SK-N-SH treated with all-trans-retinoic acid at 6 μM for 48 hours (cell line): Measurements from ENCODE around the gene UBQLN4.

Source experiments
- BACH2 ChIP-seq: fragments of 250-450 bp; sonication (Bioruptor Pico); IDR thresholded peaks from 2 replicates; pipeline ENCODE4 v1.9.0; 2021; ENCODE audit warnings: mild to moderate bottlenecking, borderline replicate concordance
- GLIS3 ChIP-seq: fragments of 250-450 bp; sonication (Bioruptor Pico); IDR thresholded peaks from 2 replicates; pipeline ENCODE4 v1.5.0; 2020; ENCODE audit warnings: mild to moderate bottlenecking, moderate library complexity
- OSR1 ChIP-seq: fragments of 250-450 bp; sonication (Bioruptor Pico); IDR thresholded peaks from 2 replicates; pipeline ENCODE4 v1.8.0; 2022; ENCODE audit warnings: moderate library complexity, mild to moderate bottlenecking, inconsistent platforms
- PATZ1 ChIP-seq: fragments of 250-450 bp; sonication (Bioruptor Pico); IDR thresholded peaks from 2 replicates; pipeline ENCODE4 v1.8.0; 2020; ENCODE audit warnings: mild to moderate bottlenecking, moderate library complexity, borderline replicate concordance
- POU6F1 ChIP-seq: fragments of 250-450 bp; sonication (Bioruptor Pico); IDR thresholded peaks from 2 replicates; pipeline ENCODE4 v1.8.0; 2021; ENCODE audit warnings: low read depth, mild to moderate bottlenecking, moderate library complexity, borderline replicate concordance
- SNAI2 ChIP-seq: fragments of 250-450 bp; sonication (Bioruptor Pico); IDR thresholded peaks from 2 replicates; pipeline ENCODE4 v1.5.0; 2020; ENCODE audit warnings: mild to moderate bottlenecking, moderate library complexity
- TSHZ2 ChIP-seq: fragments of 250-450 bp; sonication (Bioruptor Pico); IDR thresholded peaks from 2 replicates; pipeline ENCODE4 v1.5.0; 2020; ENCODE audit warnings: mild to moderate bottlenecking, moderate library complexity
- ZNF565 ChIP-seq: fragments of 450-650 bp; formaldehyde crosslinking; conservative IDR thresholded peaks from 2 replicates; pipeline ENCODE4 v1.5.0; 2020; ENCODE audit warnings: low read depth, mild to moderate bottlenecking, moderate library complexity
- ZNF70 ChIP-seq: fragments of 450-650 bp; formaldehyde crosslinking; IDR thresholded peaks from 2 replicates; pipeline ENCODE4 v1.5.0; 2020; ENCODE audit warnings: mild to moderate bottlenecking, moderate library complexity

- no peak for TF ChIP-seq OSR1 (CRISPR knock-in tag)
- TF ChIP-seq SNAI2: no peak
- no peak for TF ChIP-seq ZNF70 (CRISPR knock-in tag)
- TF ChIP-seq TSHZ2 (CRISPR knock-in tag): no peak
- no peak for TF ChIP-seq PATZ1 (CRISPR knock-in tag)
- no peak for TF ChIP-seq BACH2 (CRISPR knock-in tag)
- no peak for TF ChIP-seq ZNF565 (CRISPR knock-in tag)
- no peak for TF ChIP-seq GLIS3 (CRISPR knock-in tag)
- no peak for TF ChIP-seq POU6F1 (CRISPR knock-in tag)
Observed at GRCh38 chr1:156051011-156051725, 2.4 kb downstream of the UBQLN4 start.
